ENCODE results near the gene TPSG1. TPM values are rescaled to one million over a fixed set of nuclear protein-coding genes. Genes with fewer than 3 reads are reported as not detected.
A peak's percentile ranks its signal among the peaks of the same experiment; 100 is the strongest.
"Not testable (repeated sequence)": the region's sequence is repeated elsewhere in the genome, so short reads cannot be mapped to it uniquely, and the experiment has no call there.

Gene TPSG1
- total and polyA plus RNA-seq, 7 experiments from 2014 or later, result not detected

DNA sequence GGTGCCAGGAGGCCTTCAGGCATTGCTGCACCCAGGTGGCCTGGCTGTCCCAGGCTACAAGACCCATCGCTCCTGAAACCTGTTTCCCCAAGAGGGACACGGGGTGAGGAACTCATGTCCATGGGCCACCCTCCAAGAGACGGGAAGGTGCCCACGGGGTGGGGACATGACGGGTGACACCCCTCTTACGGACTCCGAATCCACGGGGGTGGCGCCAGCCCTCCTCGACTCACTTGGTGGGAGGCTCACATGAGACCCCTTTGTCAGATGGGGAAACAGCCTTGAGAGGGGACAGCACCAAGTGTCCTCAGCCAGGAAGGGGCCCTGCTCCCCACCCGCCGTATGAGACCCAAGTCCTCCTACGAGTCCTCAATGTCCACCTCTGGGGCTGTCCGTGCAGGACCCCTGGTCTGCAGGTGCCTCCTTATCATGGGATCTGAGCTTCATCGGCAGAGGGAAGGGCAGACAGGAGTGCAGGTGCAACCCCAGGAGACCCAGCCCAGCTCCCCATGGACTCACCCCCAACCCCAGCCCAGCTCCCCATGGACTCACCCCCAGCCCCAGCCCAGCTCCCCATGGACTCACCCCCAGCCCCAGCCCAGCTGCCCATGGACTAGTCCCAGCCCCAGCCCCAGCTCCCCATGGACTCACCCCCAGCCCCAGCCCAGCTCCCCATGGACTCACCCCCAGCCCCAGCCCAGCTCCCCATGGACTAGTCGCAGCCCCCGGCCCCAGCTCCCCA is 5.6 kb upstream of the TPSG1 start:
- H3K27ac ChIP-seq (ENCODE audit: low read depth, low read length); H3K4me1 Mint-ChIP-seq; POLR2A ChIA-PET; H3K27ac Mint-ChIP-seq; H3K27me3 Mint-ChIP-seq; H3K4me1 ChIP-seq (ENCODE audit: control insufficient read depth in 2 of 2, insufficient read depth in 2 of 2, low read length in 2 of 2); H3K4me3 ChIP-seq (ENCODE audit: low read length); H3K9me3 ChIP-seq (ENCODE audit: control insufficient read depth in 2 of 3, low read length in 3 of 3); H3K36me3 ChIP-seq (ENCODE audit: control insufficient read depth in 2 of 3, insufficient read depth in 3 of 3, low read length in 3 of 3); DNase-seq; H3K36me3 Mint-ChIP-seq; H3K4me3 Mint-ChIP-seq; intact Hi-C loops (cut with micrococcal nuclease); H3K9me3 Mint-ChIP-seq; H3K27me3 ChIP-seq (ENCODE audit: control insufficient read depth in 2 of 2, insufficient read depth in 2 of 2, low read length in 2 of 2); CTCF ChIA-PET; ATAC-seq: not testable (repeated sequence)

DNA sequence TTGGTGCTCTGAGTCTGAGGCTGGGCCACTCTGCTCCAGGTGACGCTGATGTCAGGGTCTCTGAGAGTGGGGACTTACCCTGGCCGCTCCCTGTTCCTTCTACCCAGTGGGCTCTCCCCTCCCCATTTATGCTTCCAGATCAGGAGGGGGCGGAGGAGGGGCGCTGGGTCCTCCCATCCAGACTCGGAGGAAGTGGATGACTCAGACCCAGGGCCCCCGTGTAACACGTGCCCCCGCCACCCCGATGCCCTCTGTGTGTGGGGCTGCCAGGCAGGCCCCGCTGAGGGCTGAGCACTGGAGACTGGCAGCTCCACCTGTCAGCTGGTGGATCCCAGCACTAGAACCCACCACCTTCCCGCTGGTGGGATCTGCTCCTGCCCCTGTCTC is 5.0 kb upstream of the TPSG1 start, which contains the start of gene TPSB2:
TPSB2 (minus strand) TSS at position 101 of the 387 bp plus-strand sequence. CDS start 233 bp downstream, outside the sequence.
- H3K27ac Mint-ChIP-seq; H3K27me3 ChIP-seq (ENCODE audit: control insufficient read depth in 2 of 2, insufficient read depth in 2 of 2, low read length in 2 of 2); H3K27me3 Mint-ChIP-seq; H3K9me3 Mint-ChIP-seq; H3K4me3 ChIP-seq (ENCODE audit: low read length); H3K36me3 ChIP-seq (ENCODE audit: control insufficient read depth in 2 of 3, insufficient read depth in 3 of 3, low read length in 3 of 3); H3K36me3 Mint-ChIP-seq; H3K4me1 ChIP-seq (ENCODE audit: control insufficient read depth in 2 of 2, insufficient read depth in 2 of 2, low read length in 2 of 2); POLR2A ChIA-PET; intact Hi-C loops (cut with micrococcal nuclease); CTCF ChIA-PET; H3K9me3 ChIP-seq (ENCODE audit: control insufficient read depth in 2 of 3, low read length in 3 of 3); H3K4me1 Mint-ChIP-seq; H3K27ac ChIP-seq (ENCODE audit: low read depth, low read length); DNase-seq; H3K4me3 Mint-ChIP-seq: not testable (repeated sequence)
- peak; percentile 23 for ATAC-seq

DNA sequence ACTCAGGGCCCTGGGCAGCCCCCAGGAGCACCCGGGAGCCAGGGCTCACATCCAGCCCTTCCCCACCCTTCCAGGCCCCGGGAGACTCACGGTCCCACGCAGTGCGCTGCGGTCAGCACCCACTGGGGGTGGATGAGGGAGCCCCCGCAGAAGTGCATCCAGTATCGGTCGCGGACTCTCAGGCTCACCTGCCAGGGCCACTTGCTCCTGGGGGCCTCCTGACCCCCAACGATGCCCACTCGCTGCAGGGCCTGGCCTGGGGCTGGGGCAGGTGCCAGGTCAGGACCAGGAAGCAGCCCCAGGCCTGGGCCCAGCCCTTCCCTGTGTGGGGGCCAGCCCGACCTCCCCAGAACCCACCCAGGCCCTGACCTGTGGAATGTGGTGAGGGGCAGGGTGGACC is 4.4 kb upstream of the TPSG1 start:
- H3K27ac Mint-ChIP-seq; ATAC-seq; POLR2A ChIA-PET; H3K27me3 Mint-ChIP-seq; H3K9me3 ChIP-seq (ENCODE audit: control insufficient read depth in 2 of 3, low read length in 3 of 3); H3K4me3 ChIP-seq (ENCODE audit: low read length); DNase-seq; H3K27me3 ChIP-seq (ENCODE audit: control insufficient read depth in 2 of 2, insufficient read depth in 2 of 2, low read length in 2 of 2); H3K4me1 Mint-ChIP-seq; H3K27ac ChIP-seq (ENCODE audit: low read depth, low read length); intact Hi-C loops (cut with micrococcal nuclease); CTCF ChIA-PET; H3K4me3 Mint-ChIP-seq; H3K9me3 Mint-ChIP-seq; H3K36me3 Mint-ChIP-seq; H3K4me1 ChIP-seq (ENCODE audit: control insufficient read depth in 2 of 2, insufficient read depth in 2 of 2, low read length in 2 of 2); H3K36me3 ChIP-seq (ENCODE audit: control insufficient read depth in 2 of 3, insufficient read depth in 3 of 3, low read length in 3 of 3): not testable (repeated sequence)

DNA sequence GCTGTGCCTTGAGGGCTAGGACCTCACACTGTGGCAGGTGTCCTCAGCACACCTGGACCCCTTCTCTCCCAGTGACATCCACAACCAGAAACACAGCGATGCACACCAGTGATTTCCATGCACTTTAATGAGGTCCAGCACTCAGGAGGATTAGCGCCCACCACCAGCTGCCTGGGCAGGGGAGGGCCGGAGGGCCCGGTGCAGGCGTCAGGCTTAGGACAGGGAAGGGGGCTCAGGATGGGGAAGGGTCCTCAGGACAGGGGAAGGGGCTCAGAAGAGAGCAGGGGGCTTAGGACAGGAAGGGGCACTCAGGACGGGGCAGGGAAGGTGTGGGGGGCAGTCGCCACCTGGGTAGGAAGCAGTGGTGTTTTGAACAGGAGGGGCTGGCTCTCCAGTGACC is 3.2 kb upstream of the TPSG1 start:
- H3K4me1 ChIP-seq (ENCODE audit: control insufficient read depth in 2 of 2, insufficient read depth in 2 of 2, low read length in 2 of 2); H3K27me3 ChIP-seq (ENCODE audit: control insufficient read depth in 2 of 2, insufficient read depth in 2 of 2, low read length in 2 of 2); H3K27ac Mint-ChIP-seq; H3K36me3 Mint-ChIP-seq; H3K4me1 Mint-ChIP-seq; H3K36me3 ChIP-seq (ENCODE audit: control insufficient read depth in 2 of 3, insufficient read depth in 3 of 3, low read length in 3 of 3); H3K9me3 Mint-ChIP-seq; CTCF ChIA-PET; H3K27ac ChIP-seq (ENCODE audit: low read depth, low read length); POLR2A ChIA-PET; H3K27me3 Mint-ChIP-seq; H3K9me3 ChIP-seq (ENCODE audit: control insufficient read depth in 2 of 3, low read length in 3 of 3); H3K4me3 Mint-ChIP-seq; H3K4me3 ChIP-seq (ENCODE audit: low read length); intact Hi-C loops (cut with micrococcal nuclease); ATAC-seq: not testable (repeated sequence)
- peak in 1 of 9 donors; percentile 5 for DNase-seq

DNA sequence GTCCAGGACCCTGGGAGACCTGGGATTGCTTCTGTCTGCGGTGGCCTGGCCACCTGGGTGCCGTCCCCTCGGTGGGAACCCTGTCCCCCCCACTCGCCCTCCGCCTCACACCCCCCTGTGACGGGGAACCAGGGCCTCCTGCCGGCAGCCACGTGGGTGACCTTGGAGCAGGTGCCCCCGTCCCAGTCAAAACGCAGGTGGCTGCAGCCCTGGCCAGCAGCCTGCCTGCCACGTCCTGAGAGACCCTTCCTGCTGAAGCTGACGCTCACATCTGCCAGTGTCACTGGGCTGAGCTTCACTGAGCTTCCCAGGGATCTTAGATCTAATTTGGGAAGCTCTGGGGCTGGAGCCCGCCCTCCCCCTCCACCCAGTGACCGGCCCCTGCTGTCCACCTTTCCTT is 1.6 kb upstream of the TPSG1 start:
- H3K27me3 Mint-ChIP-seq; H3K27ac ChIP-seq (ENCODE audit: low read depth, low read length); H3K36me3 ChIP-seq (ENCODE audit: control insufficient read depth in 2 of 3, insufficient read depth in 3 of 3, low read length in 3 of 3); H3K36me3 Mint-ChIP-seq; H3K27me3 ChIP-seq (ENCODE audit: control insufficient read depth in 2 of 2, insufficient read depth in 2 of 2, low read length in 2 of 2); H3K4me1 Mint-ChIP-seq; H3K9me3 Mint-ChIP-seq; H3K4me1 ChIP-seq (ENCODE audit: control insufficient read depth in 2 of 2, insufficient read depth in 2 of 2, low read length in 2 of 2); intact Hi-C loops (cut with micrococcal nuclease); H3K27ac Mint-ChIP-seq; POLR2A ChIA-PET; H3K4me3 ChIP-seq (ENCODE audit: low read length); DNase-seq; H3K9me3 ChIP-seq (ENCODE audit: control insufficient read depth in 2 of 3, low read length in 3 of 3); H3K4me3 Mint-ChIP-seq; CTCF ChIA-PET; ATAC-seq: not testable (repeated sequence)

DNA sequence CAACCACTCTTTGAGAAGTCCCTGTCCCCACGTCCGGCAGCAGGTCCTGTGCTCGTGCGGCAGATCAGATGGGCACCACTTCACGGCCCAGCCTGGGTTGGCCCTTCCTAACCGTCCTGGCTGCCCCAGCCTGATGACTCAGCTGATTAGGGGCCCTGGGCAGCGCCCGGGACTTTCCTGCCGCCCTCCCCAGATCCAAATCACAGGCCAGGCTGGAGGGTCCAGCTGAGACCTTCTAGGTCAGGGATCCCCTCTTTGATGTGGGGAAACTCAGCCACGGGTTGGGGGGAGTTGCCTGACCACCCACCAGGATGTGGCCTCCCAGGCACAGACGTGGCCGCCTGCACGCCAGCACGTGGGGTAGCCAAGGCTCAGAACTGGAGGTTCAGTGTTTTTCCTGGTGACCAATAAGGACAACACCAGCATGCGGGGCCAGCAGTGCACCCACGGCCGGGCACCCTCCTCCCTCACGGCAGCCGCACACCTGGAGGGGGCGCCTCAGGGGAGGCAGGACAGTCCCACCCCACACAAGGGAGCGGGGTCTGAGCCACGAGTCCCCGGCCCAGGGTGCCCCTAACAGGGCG is 752 bp upstream of the TPSG1 start:
- H3K27me3 Mint-ChIP-seq; intact Hi-C loops (cut with micrococcal nuclease); H3K36me3 ChIP-seq (ENCODE audit: control insufficient read depth in 2 of 3, insufficient read depth in 3 of 3, low read length in 3 of 3); H3K4me1 Mint-ChIP-seq; ATAC-seq; CTCF ChIA-PET; H3K27ac Mint-ChIP-seq; POLR2A ChIA-PET; H3K27ac ChIP-seq (ENCODE audit: low read depth, low read length); H3K9me3 ChIP-seq (ENCODE audit: control insufficient read depth in 2 of 3, low read length in 3 of 3); H3K27me3 ChIP-seq (ENCODE audit: control insufficient read depth in 2 of 2, insufficient read depth in 2 of 2, low read length in 2 of 2); H3K36me3 Mint-ChIP-seq; DNase-seq; H3K4me3 ChIP-seq (ENCODE audit: low read length); H3K9me3 Mint-ChIP-seq; H3K4me1 ChIP-seq (ENCODE audit: control insufficient read depth in 2 of 2, insufficient read depth in 2 of 2, low read length in 2 of 2); H3K4me3 Mint-ChIP-seq: not testable (repeated sequence)

DNA sequence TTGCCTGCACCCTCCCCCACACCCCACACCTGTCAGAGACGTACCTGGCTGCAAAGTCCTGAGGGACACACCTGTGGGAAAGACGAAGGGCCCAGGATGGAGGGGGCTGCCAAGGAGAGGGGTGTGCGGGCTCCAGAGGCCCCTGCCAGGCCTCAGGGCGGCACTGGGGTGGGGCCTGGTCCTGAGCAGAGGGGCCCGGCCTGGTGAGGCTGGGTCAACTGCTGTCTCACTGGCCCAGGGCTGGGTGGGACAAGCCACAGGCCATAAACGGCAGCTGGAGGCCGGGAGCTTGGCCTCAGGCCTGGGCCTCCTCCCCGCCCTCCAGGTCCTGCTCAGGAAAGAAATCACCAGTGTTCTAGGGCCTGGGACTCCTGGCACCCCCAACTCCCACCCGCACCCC is 510 bp downstream of the TPSG1 start:
- H3K4me1 ChIP-seq (ENCODE audit: control insufficient read depth in 2 of 2, insufficient read depth in 2 of 2, low read length in 2 of 2), result no peaks in the 10 kb centered on the region
- H3K9me3 Mint-ChIP-seq, result no peaks in the 10 kb centered on the region
- H3K36me3 ChIP-seq (ENCODE audit: control insufficient read depth in 2 of 3, insufficient read depth in 3 of 3, low read length in 3 of 3), result no peaks in the 10 kb centered on the region
- ChIA-PET CTCF (no interaction called here), POLR2A (no interaction called here)
- no peaks in the 10 kb centered on the region for H3K27me3 ChIP-seq (ENCODE audit: control insufficient read depth in 2 of 2, insufficient read depth in 2 of 2, low read length in 2 of 2)
- no peaks in the 10 kb centered on the region for H3K4me1 Mint-ChIP-seq
- no peak overlapping the region for H3K27ac Mint-ChIP-seq
- intact Hi-C loops (cut with micrococcal nuclease), result no loop called here
- H3K27ac ChIP-seq (ENCODE audit: low read depth, low read length), result no peak overlapping the region
- no peak overlapping the region for H3K4me3 ChIP-seq (ENCODE audit: low read length)
- no peak overlapping the region for H3K4me3 Mint-ChIP-seq
- no peak for DNase-seq
- no peaks in the 10 kb centered on the region for H3K9me3 ChIP-seq (ENCODE audit: control insufficient read depth in 2 of 3, low read length in 3 of 3)
- H3K27me3 Mint-ChIP-seq, result no peaks in the 10 kb centered on the region
- ATAC-seq, result no peak
- no peaks in the 10 kb centered on the region for H3K36me3 Mint-ChIP-seq
